ENCODE results near the gene CADPS. TPM values are rescaled to one million over a fixed set of nuclear protein-coding genes. Genes with fewer than 3 reads are reported as not detected.

Gene CADPS
- total and polyA plus RNA-seq, 10 donors = 0.16 to 3.6 (median 0.40) TPM

DNA sequence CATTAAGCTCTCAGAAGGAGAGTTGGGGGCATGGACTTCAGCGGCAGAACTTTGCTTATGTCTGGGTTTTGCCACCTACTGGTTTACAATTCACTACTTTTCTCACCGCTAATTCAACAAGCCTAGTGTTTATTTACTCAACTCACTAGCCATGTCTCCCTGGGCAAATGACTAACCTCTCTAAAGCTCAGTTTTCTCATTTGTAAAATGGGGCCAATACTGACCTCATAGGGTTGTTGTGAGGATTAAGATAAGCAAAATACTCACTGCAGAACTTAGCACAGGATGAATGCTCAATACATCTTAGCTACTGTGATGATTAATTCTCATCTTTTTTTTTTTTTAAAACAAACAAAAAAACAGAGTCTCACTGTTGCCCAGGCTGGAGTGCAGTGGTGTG is 106.3 kb downstream of the CADPS start:
- intact Hi-C loops (cut with DNase I; ENCODE audit: low total_unique reads) = no loop called here
- H3K4me1 ChIP-seq = no peaks in the 10 kb centered on the region
- no peaks in the 10 kb centered on the region for H3K36me3 ChIP-seq
- no peaks in the 10 kb centered on the region for H3K9me3 ChIP-seq
- WGBS, 5 donors = 43 to 69% (median 49%) methylated on average over 2 of the region's 2 CpGs
- H3K27ac ChIP-seq = no peak overlapping the region
- DNase-seq = no peak
- TF ChIP-seq, protein P1, sequence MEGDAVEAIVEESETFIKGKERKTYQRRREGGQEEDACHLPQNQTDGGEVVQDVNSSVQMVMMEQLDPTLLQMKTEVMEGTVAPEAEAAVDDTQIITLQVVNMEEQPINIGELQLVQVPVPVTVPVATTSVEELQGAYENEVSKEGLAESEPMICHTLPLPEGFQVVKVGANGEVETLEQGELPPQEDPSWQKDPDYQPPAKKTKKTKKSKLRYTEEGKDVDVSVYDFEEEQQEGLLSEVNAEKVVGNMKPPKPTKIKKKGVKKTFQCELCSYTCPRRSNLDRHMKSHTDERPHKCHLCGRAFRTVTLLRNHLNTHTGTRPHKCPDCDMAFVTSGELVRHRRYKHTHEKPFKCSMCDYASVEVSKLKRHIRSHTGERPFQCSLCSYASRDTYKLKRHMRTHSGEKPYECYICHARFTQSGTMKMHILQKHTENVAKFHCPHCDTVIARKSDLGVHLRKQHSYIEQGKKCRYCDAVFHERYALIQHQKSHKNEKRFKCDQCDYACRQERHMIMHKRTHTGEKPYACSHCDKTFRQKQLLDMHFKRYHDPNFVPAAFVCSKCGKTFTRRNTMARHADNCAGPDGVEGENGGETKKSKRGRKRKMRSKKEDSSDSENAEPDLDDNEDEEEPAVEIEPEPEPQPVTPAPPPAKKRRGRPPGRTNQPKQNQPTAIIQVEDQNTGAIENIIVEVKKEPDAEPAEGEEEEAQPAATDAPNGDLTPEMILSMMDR (IDR thresholded peaks at IDR 0.05 in 8 of 11, conservative IDR thresholded peaks at IDR 0.05 in 3 of 11) = no peak
- TF ChIP-seq POLR2AphosphoS5 (IDR thresholded peaks at IDR 0.05) (no peak), POLR2A (IDR thresholded peaks at IDR 0.05) (no peak)
- no peaks in the 10 kb centered on the region for H3K27me3 ChIP-seq (replicated peaks in 1 of 7)
- no peak overlapping the region for H3K4me3 ChIP-seq

DNA sequence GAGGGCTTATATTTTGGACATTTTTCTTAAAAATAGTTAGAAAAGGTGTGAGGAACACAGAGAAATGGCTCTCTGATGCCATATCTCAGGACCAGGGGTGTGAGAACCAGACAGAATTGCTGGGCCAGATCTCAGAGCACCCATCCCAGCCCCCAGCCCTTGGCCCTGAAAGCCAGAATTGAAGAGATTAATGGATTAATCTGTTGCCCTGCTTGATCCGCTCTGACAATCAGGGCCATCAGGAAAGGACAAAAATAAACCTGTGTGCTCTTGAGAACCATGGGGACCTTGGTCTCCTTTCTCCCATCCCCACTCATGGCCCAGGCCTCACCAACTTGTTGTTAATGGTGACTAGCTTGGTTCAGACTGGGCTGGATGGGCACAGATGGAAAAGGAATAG is 113.5 kb downstream of the CADPS start:
- Histone ChIP-seq H3K36me3 (no peaks in the 10 kb centered on the region), H3K4me3 (no peak overlapping the region), H3K9me3 (no peaks in the 10 kb centered on the region), H3K4me1 (no peaks in the 10 kb centered on the region), H3K27me3 (replicated peaks in 1 of 7) (no peaks in the 10 kb centered on the region), H3K27ac (no peak overlapping the region)
- TF ChIP-seq POLR2A (IDR thresholded peaks at IDR 0.05) (no peak), POLR2AphosphoS5 (IDR thresholded peaks at IDR 0.05) (no peak)
- TF ChIP-seq, protein P1 (IDR thresholded peaks at IDR 0.05 in 8 of 11, conservative IDR thresholded peaks at IDR 0.05 in 3 of 11) = no peak
- intact Hi-C loops (cut with DNase I; ENCODE audit: low total_unique reads) = no loop called here
- 76 to 93% (median 88%) methylated on average over 1 of the region's 1 CpG for WGBS, 5 donors
- DNase-seq = no peak

DNA sequence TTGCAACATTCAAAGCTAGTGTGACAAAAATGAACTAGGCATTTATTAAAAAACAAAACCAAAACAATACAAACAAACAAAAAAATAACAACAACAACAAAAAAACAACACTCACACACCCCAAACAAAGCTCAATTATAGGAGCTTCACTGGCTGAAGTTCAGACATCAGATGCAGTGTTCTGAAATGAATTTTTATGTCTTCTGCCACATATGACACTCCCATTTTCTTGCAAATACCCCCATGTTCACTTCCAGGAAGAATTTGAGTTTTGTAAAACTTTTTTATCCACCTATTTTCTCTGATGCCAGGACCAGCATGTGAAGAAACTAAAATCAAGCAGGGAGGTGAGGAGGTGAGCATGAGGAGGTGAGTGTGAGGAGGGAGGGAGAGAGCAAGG is 113.9 kb downstream of the CADPS start:
- no peak for DNase-seq
- Histone ChIP-seq H3K36me3 (no peaks in the 10 kb centered on the region), H3K9me3 (no peaks in the 10 kb centered on the region), H3K27me3 (replicated peaks in 1 of 7) (no peaks in the 10 kb centered on the region), H3K27ac (no peak overlapping the region), H3K4me3 (no peak overlapping the region), H3K4me1 (no peaks in the 10 kb centered on the region)
- intact Hi-C loops (cut with DNase I; ENCODE audit: low total_unique reads) = no loop called here
- TF ChIP-seq POLR2AphosphoS5 (IDR thresholded peaks at IDR 0.05) (no peak), POLR2A (IDR thresholded peaks at IDR 0.05) (no peak)
- TF ChIP-seq, protein P1 (IDR thresholded peaks at IDR 0.05 in 8 of 11, conservative IDR thresholded peaks at IDR 0.05 in 3 of 11) = no peak

DNA sequence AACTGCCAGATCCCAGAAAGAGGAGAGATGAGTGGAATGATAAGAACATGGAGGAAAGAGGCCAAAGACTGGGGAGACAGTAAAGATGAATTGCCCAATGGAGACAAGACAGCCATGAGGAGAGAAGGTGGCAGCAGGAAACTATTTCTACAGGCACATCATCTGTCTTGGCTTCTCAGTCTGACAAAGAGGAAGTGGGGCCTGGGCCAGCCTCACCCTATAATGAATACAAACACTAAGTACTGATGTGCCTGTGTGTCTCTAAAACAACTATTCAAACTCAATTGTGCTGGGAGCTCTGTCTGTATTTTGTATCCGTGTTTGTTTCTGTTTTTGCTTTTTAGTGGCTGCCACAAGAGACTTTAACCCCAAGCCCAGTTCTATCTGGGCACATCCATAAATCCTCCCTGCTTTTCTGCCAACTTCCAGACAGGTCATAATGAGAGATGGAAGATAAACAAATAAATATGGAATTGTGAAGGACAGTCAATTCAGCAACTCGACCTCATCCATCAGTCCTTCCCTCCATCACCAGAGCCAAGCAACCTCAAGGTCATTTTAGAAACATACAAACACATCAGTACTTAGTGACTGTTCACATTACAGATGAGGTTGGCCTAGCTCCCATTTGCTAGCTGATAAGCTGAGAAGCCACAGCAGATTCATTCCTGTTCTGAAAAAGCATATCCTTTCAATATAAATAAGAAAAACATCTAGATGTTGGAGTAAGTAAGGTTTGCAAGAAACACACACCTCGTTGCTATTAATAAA is 116.7 kb downstream of the CADPS start:
- Histone ChIP-seq H3K9me3 (no peaks in the 10 kb centered on the region), H3K36me3 (no peaks in the 10 kb centered on the region), H3K27me3 (replicated peaks in 1 of 7) (no peaks in the 10 kb centered on the region), H3K27ac (no peak overlapping the region), H3K4me1 (no peaks in the 10 kb centered on the region), H3K4me3 (no peak overlapping the region)
- DNase-seq = no peak
- intact Hi-C loops (cut with DNase I; ENCODE audit: low total_unique reads) = no loop called here
- WGBS, 5 donors = 51 to 64% (median 55%) methylated on average over 3 of the region's 3 CpGs
- TF ChIP-seq POLR2A (IDR thresholded peaks at IDR 0.05) = no peak
- TF ChIP-seq, protein P1 (IDR thresholded peaks at IDR 0.05 in 8 of 11, conservative IDR thresholded peaks at IDR 0.05 in 3 of 11) = no peak
- TF ChIP-seq POLR2AphosphoS5 (IDR thresholded peaks at IDR 0.05) = no peak
